ENCODE results near the gene SF3B1.
"Not testable (repeated sequence)": the region's sequence is repeated elsewhere in the genome, so short reads cannot be mapped to it uniquely, and the experiment has no call there.

SF3B1 gene, protein sequence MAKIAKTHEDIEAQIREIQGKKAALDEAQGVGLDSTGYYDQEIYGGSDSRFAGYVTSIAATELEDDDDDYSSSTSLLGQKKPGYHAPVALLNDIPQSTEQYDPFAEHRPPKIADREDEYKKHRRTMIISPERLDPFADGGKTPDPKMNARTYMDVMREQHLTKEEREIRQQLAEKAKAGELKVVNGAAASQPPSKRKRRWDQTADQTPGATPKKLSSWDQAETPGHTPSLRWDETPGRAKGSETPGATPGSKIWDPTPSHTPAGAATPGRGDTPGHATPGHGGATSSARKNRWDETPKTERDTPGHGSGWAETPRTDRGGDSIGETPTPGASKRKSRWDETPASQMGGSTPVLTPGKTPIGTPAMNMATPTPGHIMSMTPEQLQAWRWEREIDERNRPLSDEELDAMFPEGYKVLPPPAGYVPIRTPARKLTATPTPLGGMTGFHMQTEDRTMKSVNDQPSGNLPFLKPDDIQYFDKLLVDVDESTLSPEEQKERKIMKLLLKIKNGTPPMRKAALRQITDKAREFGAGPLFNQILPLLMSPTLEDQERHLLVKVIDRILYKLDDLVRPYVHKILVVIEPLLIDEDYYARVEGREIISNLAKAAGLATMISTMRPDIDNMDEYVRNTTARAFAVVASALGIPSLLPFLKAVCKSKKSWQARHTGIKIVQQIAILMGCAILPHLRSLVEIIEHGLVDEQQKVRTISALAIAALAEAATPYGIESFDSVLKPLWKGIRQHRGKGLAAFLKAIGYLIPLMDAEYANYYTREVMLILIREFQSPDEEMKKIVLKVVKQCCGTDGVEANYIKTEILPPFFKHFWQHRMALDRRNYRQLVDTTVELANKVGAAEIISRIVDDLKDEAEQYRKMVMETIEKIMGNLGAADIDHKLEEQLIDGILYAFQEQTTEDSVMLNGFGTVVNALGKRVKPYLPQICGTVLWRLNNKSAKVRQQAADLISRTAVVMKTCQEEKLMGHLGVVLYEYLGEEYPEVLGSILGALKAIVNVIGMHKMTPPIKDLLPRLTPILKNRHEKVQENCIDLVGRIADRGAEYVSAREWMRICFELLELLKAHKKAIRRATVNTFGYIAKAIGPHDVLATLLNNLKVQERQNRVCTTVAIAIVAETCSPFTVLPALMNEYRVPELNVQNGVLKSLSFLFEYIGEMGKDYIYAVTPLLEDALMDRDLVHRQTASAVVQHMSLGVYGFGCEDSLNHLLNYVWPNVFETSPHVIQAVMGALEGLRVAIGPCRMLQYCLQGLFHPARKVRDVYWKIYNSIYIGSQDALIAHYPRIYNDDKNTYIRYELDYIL

GRCh38 chr2:197434541-197435513 lies at the start of gene SF3B1:
Gene SF3B1 (minus strand): TSS chr2:197435028. CDS start chr2:197434999, 29 bp downstream.
- DNase-seq: peak; percentile 95 to 98 (median 97)

GRCh38 chr2:197484248-197484647 lies 49.4 kb upstream of the SF3B1 start:
- DNase-seq: not testable (repeated sequence)

DNA sequence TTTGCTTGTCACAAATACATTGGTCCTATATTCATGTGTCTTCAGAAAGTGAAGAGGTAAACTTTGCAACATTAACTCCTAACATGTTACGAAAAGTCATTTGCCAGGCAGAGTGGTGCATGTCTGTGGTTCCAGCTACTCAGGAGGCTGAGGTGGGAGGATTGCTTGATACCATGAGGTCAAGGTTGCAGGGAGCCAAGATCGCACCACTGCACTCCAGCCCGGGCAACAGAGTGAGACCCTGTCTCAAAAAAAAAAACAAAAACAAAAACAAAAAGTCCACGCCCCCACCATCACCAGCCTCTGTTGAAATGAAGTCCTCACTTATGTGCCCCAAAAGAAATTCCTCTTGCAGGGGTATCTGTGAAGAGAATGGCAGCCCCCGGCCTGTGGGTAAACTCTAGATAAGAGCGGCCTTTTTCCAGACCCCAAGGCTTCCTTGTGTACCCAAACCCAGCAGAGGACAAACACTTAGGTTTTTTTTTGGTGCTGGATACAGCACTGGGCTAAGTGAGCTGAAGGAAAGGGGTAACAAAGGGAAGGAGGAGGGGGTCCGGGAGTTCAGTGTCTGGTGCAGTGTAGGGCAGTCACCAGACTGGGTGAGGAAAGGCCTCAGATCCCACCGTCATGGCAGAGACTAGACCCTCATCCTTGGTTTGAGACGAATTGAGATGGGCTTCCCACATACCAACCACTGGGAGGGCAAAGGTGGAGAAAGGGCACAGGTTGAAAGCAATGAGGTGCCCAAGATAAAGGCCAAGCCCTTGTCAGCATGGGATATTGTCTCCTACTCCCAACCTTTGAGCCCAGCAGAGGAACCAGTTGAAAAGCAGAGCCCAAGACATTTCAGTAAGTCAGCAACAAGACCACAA lies 45.6 kb upstream of the SF3B1 start:
- no peak for DNase-seq

DNA sequence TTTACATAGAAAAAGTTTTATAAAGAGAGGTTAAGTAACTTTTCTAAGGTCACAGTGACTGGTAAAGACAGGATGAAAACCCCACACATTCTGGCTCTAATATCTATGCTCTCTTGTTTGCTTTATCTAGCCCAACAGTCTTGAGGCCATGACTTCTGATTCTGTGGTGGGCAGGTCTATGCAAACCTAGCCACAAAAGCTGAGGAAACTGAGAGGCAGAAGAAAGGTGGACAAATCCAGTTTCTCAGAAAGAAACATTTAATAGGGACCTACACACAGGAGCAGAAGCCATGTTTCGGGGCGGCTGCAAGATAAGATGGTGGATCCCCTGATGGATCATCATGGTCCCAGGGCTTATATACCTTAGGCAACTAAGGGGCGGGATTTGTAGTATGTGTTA lies 43.0 kb upstream of the SF3B1 start:
- DNase-seq: no peak

- DNase-seq: no peak
Observed at GRCh38 chr2:197472166-197472565, 37.3 kb upstream of the SF3B1 start.

GRCh38 chr2:197464175-197464574 lies 29.3 kb upstream of the SF3B1 start:
- no peak for DNase-seq

DNA sequence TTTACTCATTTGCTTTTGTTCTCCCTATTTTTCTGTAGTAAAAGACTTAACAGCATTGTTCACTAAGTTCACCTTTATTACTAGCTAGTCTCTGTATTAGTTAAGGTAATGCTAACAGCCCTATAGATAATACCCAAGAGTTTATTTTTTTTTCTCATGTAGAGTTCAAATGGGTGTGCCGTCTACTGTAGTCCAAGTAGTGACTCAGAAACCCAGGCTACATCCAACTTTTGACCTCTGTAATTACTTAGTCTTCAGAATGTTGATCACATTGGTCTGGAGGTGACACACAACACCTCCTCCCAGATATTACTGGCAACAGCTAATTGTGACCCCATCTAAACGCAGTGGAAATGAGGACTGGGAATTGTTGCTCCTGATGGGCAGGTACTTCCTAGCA lies 26.2 kb upstream of the SF3B1 start:
- no peak for DNase-seq

- DNase-seq: no peak
Observed at GRCh38 chr2:197460649-197461048, 25.8 kb upstream of the SF3B1 start.

DNA sequence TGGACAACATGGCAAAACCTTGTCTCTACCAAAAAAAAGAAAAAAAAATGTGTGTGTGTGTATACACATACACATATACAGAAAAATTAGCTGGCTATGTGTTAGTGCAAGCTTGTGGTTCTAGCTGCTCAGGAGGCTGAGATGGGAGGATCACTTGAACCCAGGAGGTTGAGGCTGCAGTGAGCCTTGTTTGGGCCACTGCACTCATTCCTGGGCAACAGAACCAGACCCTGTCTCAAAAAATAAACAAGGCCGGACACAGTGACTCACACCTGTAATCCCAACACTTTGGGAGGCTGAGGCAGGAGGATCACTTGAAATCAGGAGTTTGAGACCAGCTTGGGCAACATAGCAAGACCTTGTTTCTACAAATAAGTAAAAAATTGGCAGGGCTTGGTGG lies 20.6 kb upstream of the SF3B1 start:
- DNase-seq: no peak

DNA sequence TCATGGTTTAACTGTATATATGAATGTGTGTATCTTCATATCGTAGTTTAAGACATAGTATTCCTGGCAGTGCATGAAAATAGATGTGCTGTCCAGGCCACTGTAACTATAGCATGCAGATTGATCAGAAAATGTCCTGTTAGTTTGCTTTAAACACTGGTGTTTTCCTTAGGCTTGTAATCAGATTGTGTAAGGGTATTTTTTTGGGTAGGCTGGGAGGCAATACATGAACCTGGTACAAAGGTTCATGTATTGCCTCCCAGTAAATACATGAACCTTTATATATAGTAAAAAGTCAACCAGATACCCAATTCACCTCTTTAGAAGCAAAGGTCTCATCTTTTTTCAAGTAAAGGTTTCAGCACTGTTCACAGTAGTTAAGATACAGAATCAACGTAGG lies 20.1 kb upstream of the SF3B1 start:
- DNase-seq: no peak

DNA sequence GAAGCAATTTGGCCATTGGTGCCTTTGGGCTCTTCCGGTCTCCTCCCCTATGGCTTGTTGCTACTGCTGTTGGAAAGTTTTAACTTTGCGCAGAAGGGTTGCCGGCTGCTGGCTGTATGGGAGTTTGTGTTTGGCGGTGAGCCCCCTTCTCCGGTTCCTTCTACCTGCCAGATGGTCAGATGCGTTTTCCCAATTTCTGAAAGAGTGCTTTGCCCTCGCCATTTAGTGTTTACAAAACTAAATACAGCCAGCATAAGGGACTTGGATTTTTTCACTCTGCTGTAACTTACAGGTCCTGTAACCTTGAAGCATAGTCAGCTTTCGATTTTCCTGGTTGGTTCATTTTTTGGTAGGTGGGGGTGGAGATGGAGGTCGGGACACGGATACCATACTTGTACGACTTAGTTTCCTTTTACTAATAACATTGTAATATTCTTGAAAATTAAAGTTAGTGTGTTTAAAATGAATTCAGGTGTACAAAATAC lies 19.1 kb upstream of the SF3B1 start:
- DNase-seq: no peak

DNA sequence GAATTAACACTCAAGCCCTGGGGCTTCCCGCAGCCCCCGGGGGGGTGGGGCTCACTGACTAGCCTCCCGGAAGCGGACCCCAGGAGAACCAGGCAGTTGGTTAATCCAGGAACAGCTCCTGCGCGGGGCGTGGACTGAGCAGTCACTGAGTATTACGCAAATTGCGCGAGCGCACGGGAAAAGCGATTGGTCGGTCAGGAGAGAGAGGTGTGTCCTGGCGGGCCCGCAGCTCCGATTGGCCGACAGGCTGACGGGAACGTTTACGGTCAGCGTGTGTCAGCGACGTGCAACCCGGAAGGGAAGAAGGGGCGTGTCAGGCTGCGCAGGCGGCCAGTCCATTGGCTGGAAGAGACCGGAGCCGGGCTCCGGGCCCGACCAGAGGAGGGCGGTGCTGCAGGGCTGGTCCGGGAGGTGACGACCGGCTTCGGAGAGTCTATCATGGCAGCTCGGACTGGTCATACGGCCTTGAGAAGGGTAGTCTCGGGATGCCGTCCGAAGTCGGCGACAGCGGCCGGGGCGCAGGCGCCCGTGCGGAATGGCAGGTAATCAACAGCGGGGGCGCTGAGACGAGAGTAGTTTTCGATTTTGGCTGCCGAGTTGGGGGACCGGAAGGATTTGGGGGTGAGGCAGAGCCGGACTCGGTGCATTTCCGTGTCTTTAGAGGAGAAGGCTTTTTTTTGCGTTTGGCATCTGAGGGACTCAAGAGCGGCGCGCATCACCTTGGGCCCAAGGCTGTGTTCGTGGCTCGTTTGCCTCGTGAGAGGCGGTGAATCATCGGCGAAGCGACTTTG lies 18.5 kb upstream of the SF3B1 start, which contains the start of gene COQ10B:
Gene COQ10B, plus strand, starts transcription at position 430 of the 791 bp plus-strand sequence. Its CDS starts 9 bp downstream, at position 439.
- peak; percentile 95 to 99 (median 97) for DNase-seq

DNA sequence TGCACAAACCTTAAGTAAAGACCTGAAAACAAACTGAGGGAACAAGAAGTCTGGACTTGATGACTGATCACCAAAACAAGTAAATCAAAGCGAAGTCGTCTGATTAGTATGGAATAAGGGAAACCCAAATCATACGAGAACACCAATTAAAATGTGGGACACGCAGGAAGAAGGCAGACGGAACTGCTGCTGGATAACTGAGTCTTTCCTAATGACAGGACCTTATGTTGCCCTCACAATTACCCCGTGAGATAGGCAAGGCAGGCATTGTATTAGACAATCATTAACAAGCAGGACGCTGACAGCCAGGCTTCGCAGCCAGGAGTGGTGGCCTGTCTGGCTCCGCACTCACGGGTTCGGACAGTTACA lies 17.9 kb upstream of the SF3B1 start:
- DNase-seq: no peak

DNA sequence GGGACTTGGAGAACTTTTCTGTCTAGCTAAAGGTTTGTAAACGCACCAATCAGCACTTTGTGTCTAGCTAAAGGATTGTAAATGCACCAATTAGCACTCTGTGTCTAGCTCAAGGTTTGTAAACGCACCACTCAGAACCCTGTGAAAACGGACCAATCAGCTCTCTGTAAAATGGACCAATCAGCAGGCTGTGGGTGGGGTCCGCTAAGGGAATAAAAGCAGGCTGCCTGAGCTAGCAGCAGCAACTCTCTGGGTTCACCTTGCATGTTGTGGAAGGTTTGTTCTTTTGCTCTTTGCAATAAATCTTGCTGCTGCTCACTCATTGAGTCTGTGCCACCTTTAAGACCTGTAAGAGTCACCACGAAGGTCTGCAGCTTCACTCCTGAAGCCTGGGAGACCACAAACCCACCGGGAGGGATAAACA lies 16.1 kb upstream of the SF3B1 start:
- DNase-seq: not testable (repeated sequence)

- DNase-seq: no peak
Observed at GRCh38 chr2:197450465-197450864, 15.6 kb upstream of the SF3B1 start.

DNA sequence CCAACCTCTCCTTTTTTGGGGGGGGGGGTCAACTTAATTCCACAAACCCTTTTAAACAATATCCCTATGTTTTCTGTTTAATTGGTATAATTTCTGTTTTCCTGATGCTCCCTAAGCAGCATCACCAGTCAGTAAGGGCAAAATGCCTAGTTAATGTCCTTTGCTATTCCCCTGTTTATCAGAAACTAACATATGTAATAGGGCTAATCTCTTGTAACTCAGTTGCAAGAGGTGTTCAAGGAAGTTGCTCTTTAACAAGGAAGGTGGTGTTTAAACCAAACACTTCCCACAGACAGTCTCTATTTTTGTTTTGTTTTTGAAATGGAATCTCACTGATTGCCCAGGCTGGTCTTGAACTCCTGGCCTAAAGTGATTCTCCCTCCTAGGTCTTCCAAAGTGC lies 12.0 kb upstream of the SF3B1 start:
- no peak for DNase-seq

GRCh38 chr2:197445746-197446145 lies 10.9 kb upstream of the SF3B1 start:
- DNase-seq: no peak

DNA sequence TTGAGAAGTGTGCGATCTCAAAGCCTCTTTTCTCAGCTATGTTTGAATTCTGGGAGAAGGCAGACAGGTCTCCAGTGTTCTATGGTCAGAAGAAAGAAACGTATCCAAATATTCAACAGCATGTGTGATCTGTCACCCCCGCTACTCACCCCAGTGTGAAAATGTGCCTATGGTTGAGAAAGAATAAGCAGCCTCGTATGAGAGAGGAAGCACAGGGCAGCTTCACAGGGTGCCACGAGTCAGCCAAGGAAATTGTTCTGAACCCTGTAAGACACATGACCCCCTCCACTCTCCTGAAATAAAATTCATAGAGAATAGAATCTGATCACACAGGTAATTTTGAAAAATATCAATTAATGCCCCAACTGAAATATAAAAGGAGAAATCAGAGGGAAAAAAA lies 8.0 kb upstream of the SF3B1 start:
- no peak for DNase-seq

DNA sequence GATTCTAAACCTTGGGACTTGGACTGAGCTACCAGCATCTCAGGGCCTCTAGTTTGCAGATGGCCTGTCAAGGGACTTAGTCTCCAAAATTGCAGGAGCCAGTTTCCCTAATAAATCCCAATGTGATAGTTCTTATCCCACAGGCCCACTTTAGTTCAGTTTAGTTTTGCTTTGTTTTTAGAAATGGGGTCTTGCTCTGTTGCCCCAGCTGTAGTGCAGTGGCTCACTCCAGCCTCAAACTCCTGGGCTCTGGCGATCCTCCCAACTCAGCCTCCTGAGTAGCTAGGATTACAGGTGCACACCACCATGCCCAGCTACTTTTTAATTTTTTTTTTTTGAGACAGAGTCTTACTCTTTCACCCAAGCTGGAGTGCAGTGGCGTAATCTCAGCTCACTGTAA lies 2.6 kb upstream of the SF3B1 start:
- DNase-seq: no peak
